Neural crest cell (in vitro differentiated cells): ENCODE results near the gene C5orf24. TPM values are rescaled to one million over a fixed set of nuclear protein-coding genes. Genes with fewer than 3 reads are reported as not detected.

ENCODE experiments used
- DNase-seq: peaks from one replicate; pipeline ENCODE4 v3.0.0; 2021; ENCODE audit warnings: low read depth, mixed read lengths, low spot score
- H3K27ac Mint-ChIP-seq: one replicate; pipeline ENCODE4 v1.8.0; 2021; ENCODE audit warnings: mild to moderate bottlenecking, mixed read lengths; ENCODE audit not compliant: unreplicated experiment
- H3K27me3 Mint-ChIP-seq: 2 replicates; pipeline ENCODE4 v1.8.0; 2021; ENCODE audit warnings: low read depth, mild to moderate bottlenecking, mixed read lengths
- H3K36me3 Mint-ChIP-seq: 2 replicates; pipeline ENCODE4 v1.8.0; 2021; ENCODE audit warnings: low read depth, mild to moderate bottlenecking, mixed read lengths
- H3K4me1 Mint-ChIP-seq: 2 replicates; pipeline ENCODE4 v1.8.0; 2021; ENCODE audit warnings: mixed read lengths
- H3K4me3 Mint-ChIP-seq: one replicate; pipeline ENCODE4 v1.8.0; 2021; ENCODE audit warnings: mild to moderate bottlenecking, mixed read lengths
- H3K9me3 Mint-ChIP-seq: 2 replicates; pipeline ENCODE4 v1.8.0; 2021; ENCODE audit warnings: mixed read lengths
- total RNA-seq: library from RNA; stranded (reverse); gene quantifications from 2 replicates; pipeline ENCODE4 v1.2.1, GENCODE V29; 2021
- TF ChIP-seq, protein P1 (sequence below): fragments of 200-600 bp; sonication (generic); conservative IDR thresholded peaks from 2 replicates; pipeline ENCODE4 v1.5.0; 2021; ENCODE audit warnings: antibody characterized with exemption, mild to moderate bottlenecking

C5orf24 gene
- total RNA-seq, 1 donor from 2014 or later: 57.4 TPM

DNA sequence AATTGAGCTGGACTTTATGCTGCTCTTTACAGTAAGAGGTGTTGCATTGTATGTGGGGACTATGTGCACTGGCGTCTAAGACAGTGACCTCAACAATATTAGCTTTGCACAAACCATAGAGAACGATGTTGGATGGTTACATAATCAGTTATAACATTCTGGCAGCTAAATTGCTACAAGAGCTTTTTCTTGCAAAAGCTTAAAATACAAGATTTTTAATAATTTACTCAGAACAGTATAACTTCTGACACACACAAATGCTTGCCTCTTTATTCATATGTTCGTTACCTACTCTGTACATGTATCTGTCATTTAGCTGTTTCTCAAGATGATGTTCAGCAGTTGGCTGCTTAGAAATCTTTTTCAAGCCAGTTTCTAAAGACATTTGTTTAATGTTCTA, 11.6 kb downstream of the C5orf24 start:
- H3K9me3 Mint-ChIP-seq: no peaks in the 10 kb centered on the region
- H3K4me1 Mint-ChIP-seq: peaks cover 1% of the 10 kb centered on the region
- no peak for DNase-seq
- no peaks in the 10 kb centered on the region for H3K27me3 Mint-ChIP-seq
- H3K27ac Mint-ChIP-seq: no peak overlapping the region
- peaks cover 19% of the 10 kb centered on the region for H3K36me3 Mint-ChIP-seq
- TF ChIP-seq, protein P1, sequence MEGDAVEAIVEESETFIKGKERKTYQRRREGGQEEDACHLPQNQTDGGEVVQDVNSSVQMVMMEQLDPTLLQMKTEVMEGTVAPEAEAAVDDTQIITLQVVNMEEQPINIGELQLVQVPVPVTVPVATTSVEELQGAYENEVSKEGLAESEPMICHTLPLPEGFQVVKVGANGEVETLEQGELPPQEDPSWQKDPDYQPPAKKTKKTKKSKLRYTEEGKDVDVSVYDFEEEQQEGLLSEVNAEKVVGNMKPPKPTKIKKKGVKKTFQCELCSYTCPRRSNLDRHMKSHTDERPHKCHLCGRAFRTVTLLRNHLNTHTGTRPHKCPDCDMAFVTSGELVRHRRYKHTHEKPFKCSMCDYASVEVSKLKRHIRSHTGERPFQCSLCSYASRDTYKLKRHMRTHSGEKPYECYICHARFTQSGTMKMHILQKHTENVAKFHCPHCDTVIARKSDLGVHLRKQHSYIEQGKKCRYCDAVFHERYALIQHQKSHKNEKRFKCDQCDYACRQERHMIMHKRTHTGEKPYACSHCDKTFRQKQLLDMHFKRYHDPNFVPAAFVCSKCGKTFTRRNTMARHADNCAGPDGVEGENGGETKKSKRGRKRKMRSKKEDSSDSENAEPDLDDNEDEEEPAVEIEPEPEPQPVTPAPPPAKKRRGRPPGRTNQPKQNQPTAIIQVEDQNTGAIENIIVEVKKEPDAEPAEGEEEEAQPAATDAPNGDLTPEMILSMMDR: no peak
- H3K4me3 Mint-ChIP-seq: no peak overlapping the region

DNA sequence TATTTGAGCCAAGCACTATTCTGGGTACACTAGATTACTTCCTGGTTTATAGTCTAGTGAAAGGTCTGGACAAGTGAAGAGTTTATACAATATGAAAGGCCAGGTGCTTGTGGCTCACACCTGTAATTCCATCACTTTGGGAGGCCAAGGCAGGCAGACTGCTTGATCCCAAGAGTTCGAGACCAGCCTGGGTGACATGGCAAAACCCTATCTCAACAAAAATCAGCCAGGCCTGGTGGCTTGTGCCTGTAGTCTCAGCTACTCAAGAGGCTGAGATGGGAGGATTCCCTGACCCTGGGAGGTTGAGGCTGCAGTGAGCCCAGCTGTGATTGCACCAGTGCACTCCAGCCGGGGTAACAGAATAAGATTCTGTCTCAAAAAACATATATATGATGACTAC, 18.9 kb downstream of the C5orf24 start:
- no peak for DNase-seq
- Mint-ChIP-seq H3K4me1 (peaks cover 6% of the 10 kb centered on the region), H3K9me3 (no peaks in the 10 kb centered on the region), H3K4me3 (no peak overlapping the region), H3K36me3 (peaks cover 5% of the 10 kb centered on the region), H3K27ac (no peak overlapping the region), H3K27me3 (no peaks in the 10 kb centered on the region)
- TF ChIP-seq, protein P1: no peak

DNA sequence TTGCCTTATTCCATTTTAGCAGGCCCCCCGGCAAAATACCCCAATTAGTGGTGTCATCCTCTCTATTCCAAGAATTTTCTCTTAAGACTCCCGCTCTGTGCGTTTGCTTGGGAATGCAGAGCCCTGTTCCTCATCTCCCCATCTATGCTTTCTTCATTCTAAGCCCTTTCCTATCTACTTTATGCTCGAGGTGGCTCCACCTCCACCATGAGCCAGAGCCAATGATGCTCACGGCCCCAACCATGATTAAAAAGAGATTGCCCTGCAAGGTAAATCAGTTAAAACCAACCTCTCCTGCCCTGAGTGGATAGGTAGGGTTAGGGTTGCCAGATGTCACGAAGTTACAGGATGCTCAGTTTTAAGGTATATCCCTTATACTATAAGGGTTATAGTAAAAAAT, 27.7 kb downstream of the C5orf24 start:
- DNase-seq: no peak
- no peak overlapping the region for H3K27ac Mint-ChIP-seq

DNA sequence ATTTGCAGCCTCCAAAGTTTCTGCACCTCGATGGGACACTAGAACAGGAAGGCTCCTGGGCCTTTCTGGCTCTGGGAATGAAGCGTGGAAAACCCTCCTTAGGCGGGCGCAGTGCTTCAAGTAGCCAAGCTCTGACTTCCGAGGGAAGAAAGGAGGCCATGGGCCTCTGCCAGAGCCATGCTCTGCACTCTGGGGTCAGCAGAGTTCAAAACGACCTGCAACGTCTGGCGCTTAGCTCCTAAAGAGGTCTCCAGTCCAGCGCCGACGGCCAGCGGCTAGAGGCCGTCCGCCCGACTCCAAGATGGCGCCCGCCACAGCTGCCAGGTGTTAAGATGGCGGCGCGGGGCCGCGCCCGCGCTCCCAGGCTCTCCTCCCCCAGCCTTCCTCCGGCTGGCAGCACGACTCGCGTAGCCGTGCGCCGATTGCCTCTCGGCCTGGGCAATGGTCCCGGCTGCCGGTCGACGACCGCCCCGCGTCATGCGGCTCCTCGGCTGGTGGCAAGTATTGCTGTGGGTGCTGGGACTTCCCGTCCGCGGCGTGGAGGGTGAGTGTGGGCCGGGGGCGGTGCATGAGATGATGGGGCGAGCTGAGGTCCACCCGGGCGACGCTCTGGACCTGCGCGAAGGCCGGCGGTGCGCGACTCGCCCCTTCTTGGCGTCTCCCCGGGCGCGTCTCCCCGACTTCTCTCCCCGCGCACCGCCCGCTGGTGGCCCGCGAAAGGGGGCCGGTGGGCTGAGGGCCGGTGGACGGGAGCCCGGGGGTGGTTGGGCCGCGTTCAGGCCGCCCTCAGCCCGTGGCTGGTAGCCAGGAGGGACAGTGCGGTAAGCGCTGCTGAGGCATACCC, 28.4 kb downstream of the C5orf24 start, which contains the start of gene TXNDC15:
TSS of gene TXNDC15 (plus strand) at position 385 of the 844 bp plus-strand sequence. CDS start at position 442, 57 bp downstream.
- peak within 1 kb of the TSS; percentile 98 for H3K27ac Mint-ChIP-seq
- peak; percentile 77 for DNase-seq
- H3K4me1 Mint-ChIP-seq: peaks cover 25% of the 10 kb centered on the region
- TF ChIP-seq, protein P1: no peak
- peaks cover 6% of the 10 kb centered on the region for H3K36me3 Mint-ChIP-seq
- no peaks in the 10 kb centered on the region for H3K9me3 Mint-ChIP-seq
- H3K27me3 Mint-ChIP-seq: no peaks in the 10 kb centered on the region
- peak within 1 kb of the TSS; percentile 98 for H3K4me3 Mint-ChIP-seq

More for the DNA sequence above, 27.7 kb downstream of the C5orf24 start:
- peak overlapping the region; percentile 98 for H3K4me3 Mint-ChIP-seq
- no peaks in the 10 kb centered on the region for H3K9me3 Mint-ChIP-seq
- no peaks in the 10 kb centered on the region for H3K27me3 Mint-ChIP-seq
- H3K36me3 Mint-ChIP-seq: peaks cover 6% of the 10 kb centered on the region
- TF ChIP-seq, protein P1: no peak
- peaks cover 25% of the 10 kb centered on the region for H3K4me1 Mint-ChIP-seq

DNA sequence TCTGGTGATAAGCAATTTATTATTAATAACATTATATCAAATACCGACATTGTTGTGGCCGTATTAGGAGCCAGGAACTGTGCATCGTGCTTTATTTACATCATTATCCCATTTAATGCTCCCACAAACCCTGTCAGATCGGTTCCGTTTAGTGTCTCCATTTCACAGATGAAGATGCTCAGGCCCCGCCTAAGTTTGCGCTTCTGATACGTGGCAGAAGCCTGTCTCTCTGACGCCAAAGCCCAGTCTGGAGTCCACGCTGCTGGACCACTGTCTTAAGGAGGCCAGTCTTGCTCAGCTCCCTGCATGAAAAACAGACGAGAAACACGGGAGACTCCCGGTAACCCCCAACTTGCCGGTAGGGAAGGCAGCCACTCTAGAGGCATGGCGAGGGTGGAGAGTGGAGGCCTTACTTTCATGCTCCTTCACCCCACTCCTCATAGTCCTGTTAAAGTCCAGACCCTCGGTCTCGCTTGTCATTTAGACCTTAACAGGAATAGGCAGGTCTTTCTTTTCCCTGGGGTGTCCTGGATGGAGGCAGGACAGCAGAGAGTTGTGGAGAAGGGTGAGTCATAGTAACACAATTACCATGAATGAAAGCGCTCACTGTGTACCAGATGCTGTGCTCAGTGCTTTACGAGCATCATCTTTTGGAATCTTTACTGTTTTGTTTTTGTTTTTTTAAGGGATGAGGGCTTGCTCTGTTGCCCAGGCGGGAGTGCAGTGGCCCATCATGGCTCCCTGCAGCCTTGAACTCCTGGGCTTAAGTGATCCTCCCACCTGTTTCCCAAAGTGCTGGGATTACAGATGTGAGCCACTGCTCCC, 29.3 kb downstream of the C5orf24 start:
- H3K27me3 Mint-ChIP-seq: no peaks in the 10 kb centered on the region
- peak; percentile 19 for DNase-seq
- peak overlapping the region; percentile 98 for H3K4me3 Mint-ChIP-seq
- H3K36me3 Mint-ChIP-seq: peaks cover 6% of the 10 kb centered on the region
- H3K27ac Mint-ChIP-seq: peak overlapping the region; percentile 98
- H3K9me3 Mint-ChIP-seq: no peaks in the 10 kb centered on the region
- H3K4me1 Mint-ChIP-seq: peaks cover 25% of the 10 kb centered on the region
- TF ChIP-seq, protein P1: no peak
